ELR (cell line): ENCODE measurements around the gene GRIK3.

ENCODE experiments used
- DNase-seq: peaks from one replicate; pipeline ENCODE4 v3.0.0-alpha.2; 2015; ENCODE audit warnings: low read depth

The GRIK3 gene

DNA sequence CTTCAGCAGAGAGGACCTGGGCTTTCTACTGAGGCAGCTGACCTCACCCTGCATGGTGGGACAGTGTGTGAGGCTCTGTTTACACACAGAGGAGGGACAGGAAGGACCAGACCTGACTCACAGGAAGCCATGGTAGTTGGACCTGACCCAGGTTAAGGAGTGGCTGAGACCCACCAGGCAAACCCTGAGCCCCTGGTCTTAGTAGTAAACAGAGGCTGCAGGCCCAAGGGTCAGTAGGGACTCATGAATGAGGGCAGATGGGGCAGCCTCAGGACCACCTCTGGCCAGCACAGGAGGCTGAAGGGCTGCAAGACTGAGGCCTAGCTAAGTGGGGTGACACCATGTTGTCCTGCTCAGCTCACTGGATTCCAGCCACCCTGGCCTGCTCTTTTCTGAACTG, 273.2 kb downstream of the GRIK3 start:
- DNase-seq: no peak

DNA sequence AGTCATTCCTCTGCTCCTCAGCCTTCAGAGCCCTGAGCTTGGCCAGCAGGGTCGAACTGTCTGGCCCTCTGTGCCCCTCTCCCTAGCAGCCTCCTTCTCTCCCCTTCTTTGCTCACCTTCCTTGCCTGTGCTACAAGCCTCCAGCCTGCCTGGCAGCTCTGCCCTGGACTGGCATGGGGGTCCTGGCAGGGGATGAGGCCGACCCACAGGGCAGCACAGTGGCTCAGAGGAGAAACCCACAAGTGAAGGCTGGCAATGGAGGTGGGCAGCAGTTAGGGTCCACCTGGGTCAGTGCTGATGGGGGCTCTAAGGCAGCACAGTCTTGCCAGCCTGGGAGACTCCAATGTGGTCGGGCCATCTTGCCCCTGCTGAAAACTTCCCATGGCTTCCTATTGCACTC, 274.2 kb downstream of the GRIK3 start:
- DNase-seq: no peak

DNA sequence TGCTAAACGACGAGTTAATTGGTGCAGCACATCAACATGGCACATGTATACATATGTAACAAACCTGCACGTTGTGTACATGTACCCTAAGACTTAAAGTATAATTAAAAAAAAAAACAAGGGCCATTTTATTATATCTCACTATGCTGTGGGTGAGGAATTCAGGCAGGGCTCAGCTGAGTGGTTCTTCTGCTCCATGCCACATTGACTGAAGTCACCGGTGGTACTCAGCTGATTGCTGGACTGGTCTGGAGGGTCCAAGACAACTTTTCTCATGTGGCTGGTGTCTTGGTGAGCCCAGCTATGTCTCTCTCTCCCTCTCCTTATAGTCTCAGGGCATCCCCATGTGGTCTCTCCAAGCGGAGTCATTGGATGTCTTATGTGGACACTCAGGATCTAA, 275.0 kb downstream of the GRIK3 start:
- DNase-seq: no peak

DNA sequence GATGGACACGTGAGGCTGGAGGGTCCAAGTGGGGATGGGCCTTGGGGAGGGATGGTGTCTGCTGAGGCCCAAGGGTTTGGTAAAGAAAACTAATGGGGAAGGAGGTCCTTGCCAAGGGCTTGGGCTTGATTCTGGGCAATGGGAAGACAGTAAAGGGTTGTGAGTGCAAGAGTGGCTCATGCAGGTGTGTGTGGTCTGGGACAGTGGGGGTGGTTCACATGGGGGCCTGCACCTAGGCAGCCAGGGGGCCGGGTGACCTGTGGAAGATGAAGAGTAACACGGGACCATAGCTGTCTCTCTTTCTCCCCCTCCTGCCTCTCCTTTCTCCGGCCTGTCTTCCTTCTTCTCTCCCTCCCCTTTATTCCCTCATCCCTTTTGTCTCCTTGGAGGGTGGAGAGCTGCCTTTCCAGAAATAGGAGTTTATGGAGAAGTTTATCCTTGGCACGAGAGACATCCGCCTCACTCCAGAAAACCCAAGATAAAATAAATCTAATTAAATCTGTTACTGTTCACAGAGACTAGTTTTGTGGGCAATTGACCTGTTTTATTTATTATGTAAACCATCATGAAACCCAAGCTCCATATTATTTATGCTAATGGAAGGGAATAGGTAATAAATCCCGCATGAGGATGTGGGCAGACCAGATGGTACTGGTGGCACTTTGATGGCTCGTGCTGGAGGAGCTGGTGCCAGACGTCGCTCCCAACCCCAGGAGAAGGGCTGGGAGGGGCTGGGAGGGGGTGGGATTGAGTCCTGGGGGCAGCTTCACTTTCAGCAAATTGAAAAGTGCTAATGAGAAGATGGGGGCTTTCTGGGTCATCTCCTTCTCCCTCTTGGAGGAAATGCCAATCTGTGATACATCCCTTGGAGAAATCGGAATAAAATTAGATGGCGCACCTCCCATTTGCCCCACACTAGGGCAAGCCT, 278.7 kb downstream of the GRIK3 start:
- no peak for DNase-seq

DNA sequence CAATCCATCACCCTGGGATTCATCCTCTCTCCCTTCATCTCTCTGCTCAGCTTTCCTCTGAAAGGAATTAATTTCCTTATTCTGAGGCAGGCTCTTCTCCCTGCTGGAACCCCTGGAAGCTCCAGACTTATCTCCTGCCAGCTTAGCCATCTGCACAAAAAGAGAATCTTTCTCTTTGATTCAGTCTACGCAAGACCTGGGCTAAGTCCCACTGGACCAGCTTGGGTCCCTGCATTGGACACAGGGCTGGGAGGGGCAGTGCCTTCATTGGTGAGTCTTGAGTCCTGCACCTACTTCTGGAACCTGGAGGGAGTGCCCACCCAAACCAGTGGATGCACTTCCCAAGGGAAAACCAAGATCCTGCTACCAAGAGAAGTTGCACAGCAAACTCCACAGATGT, 279.9 kb downstream of the GRIK3 start:
- no peak for DNase-seq

DNA sequence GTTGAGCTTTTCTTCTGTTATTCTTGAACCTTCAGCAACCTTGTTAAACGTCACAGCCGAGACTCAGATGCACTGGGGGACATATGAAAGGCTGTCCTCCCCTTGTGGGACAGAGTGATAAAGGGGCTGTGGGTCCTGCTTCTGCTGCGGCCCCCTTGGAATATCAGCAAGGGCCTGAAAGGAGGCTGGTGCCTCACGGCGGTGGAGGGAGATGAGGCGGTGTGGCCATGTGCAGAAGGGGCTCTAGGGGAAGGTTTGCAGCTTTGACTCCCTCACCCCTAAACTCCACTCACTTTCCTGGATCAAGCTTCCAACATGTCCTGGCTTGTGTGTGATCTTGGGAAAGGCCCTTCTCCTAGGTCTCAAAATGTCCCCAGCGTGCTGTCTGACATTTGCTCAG, 280.9 kb downstream of the GRIK3 start:
- no peak for DNase-seq

DNA sequence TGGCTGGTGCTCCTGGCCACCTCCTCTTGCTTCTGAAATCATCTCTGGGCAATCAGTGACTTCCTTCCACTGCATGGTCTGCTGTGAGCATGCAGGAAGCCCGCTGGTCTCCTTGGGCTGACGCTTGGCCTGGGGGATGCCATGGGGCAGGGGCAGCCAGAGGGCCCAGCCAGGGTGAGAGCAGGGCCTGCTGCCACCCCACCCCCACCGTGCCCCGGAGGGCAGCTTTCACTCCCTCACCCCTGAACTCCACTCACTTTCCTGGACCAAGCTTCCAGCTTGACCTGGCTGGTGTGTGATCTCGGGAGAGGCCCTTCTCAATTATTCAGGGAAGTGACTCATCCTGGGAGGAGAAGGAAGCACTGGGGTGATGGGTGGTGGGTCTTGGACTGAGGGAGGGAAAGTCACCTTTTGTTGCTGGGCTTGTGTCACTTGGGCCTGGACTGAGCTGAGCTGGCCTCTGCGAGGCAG, 281.4 kb downstream of the GRIK3 start:
- no peak for DNase-seq

DNA sequence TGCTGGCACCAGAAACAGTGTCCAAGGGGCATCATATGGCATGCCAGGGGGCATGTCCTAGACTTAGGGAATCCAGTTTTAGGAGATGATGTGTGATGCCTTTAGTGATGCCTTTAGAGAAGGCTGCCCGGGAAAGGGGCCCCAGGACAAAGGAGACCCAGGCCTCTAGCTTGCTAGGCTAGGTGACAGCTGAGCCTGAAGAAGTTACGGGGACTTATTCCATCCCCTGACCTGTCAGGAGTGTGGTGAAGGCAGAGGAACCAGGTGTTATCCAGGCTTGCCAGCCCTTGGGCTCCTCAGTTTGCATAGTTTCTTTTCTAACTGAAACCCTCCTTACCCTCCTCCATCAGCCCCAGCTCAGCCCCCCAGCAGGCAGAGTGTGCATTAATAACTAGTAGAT, 281.9 kb downstream of the GRIK3 start:
- no peak for DNase-seq

DNA sequence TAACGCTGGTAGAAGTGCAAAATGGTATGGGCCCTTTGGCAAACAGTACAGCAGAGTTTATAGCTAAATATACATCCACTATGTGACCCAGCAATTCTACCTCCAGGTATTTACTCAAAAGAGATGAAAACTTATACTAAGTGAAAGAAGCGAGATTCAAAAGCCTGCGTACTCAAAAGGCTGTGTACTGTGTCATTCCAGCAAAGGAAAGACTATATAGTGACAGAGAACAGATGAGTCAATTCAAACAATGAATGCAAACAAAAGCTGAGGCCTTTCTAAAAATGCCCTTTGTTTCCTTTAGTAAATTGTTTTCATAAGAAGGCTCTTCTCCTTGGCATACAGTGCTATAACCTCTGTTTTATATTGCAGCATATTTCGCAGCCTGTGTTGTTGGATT, 282.8 kb downstream of the GRIK3 start:
- DNase-seq: no peak

DNA sequence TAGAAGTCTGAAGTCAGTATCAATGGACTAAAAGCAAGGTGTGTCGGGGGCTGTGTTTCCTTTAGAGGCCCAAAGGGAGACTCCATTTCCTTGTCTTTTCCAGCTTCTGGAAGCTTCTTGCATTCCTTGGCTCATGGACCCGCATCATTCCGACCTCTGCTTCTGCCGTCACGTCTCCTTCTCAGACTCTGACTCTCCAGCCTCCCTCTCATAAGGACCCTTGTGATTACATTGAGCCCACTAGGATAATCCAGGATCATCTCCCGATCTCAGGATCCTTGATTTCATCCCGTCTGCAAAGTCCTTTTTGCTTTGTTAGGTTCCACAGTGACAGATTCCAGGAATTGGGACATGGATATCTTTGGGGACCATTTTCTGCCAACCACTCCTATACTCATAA, 285.8 kb downstream of the GRIK3 start:
- no peak for DNase-seq
